Liver (tissue), 9 donors: ENCODE results near the gene SMIM35. TPM values are rescaled to one million over a fixed set of nuclear protein-coding genes. Genes with fewer than 3 reads are reported as not detected.

Source experiments
- DNase-seq: peaks from one replicate; pipeline ENCODE4 v3.0.0-alpha.2; 2017; ENCODE audit warnings: low spot score
- H3K27ac ChIP-seq, 2 donors: one replicate each; pipeline ENCODE4 v1.7.0; 2013; ENCODE audit warnings: inconsistent platforms in 2 of 2, low read length in 2 of 2, control low read depth in 1 of 2, low read depth in 1 of 2, mild to moderate bottlenecking in 1 of 2
- H3K27me3 ChIP-seq, 4 donors: one replicate each; pipeline versions ENCODE4 v1.6.1 to v1.7.0; 2013; ENCODE audit warnings: low read length in 3 of 4, inconsistent platforms in 1 of 4, mild to moderate bottlenecking in 1 of 4, moderate library complexity in 1 of 4; ENCODE audit not compliant: control insufficient read depth in 4 of 4, insufficient read depth in 4 of 4
- H3K36me3 ChIP-seq, 4 donors: one replicate each; pipeline versions ENCODE4 v1.6.1 to v1.7.0; 2013; ENCODE audit warnings: low read length in 3 of 4, mild to moderate bottlenecking in 3 of 4, low read depth in 1 of 4, moderate library complexity in 1 of 4; ENCODE audit not compliant: control insufficient read depth in 4 of 4, insufficient read depth in 3 of 4
- H3K4me1 ChIP-seq, 4 donors: one replicate each; pipeline versions ENCODE4 v1.6.1 to v1.7.0; 2013; ENCODE audit warnings: low read length in 3 of 4, mild to moderate bottlenecking in 3 of 4, moderate library complexity in 1 of 4; ENCODE audit not compliant: control insufficient read depth in 4 of 4, insufficient read depth in 4 of 4
- H3K4me3 ChIP-seq, 3 donors: one replicate each; pipeline versions ENCODE4 v1.6.1 to v1.7.0; 2013; ENCODE audit warnings: low read length in 3 of 3, control low read depth in 1 of 3, low read depth in 1 of 3, mild to moderate bottlenecking in 1 of 3
- H3K9ac ChIP-seq, 2 donors: one replicate each; pipeline ENCODE4 v1.7.0; 2013; ENCODE audit warnings: low read length in 2 of 2, mild to moderate bottlenecking in 2 of 2, moderate library complexity in 2 of 2, control low read depth in 1 of 2, low read depth in 1 of 2
- H3K9me3 ChIP-seq, 4 donors: one replicate each; pipeline versions ENCODE4 v1.6.1 to v1.7.0; 2013; ENCODE audit warnings: low read length in 3 of 4; ENCODE audit not compliant: control insufficient read depth in 4 of 4
- ATF3 ChIP-seq: IDR thresholded peaks from 2 replicates; pipeline ENCODE4 v1.6.1; 2016; ENCODE audit warnings: antibody characterized with exemption
- CTCF ChIP-seq: fragments of 150-350 bp; IDR thresholded peaks from 2 replicates; pipeline ENCODE4 v1.5.1; 2017; ENCODE audit warnings: improper control_type of control experiment, low read depth, low read length; ENCODE audit not compliant: missing input control
- EGR1 ChIP-seq, 2 donors: IDR thresholded peaks; 2 replicates each; pipeline ENCODE4 v1.6.1; 2016 to 2018; ENCODE audit warnings: antibody characterized with exemption in 2 of 2, low read depth in 2 of 2
- FOXA1 ChIP-seq: IDR thresholded peaks from 2 replicates; pipeline ENCODE4 v1.6.1; 2016; ENCODE audit warnings: antibody characterized with exemption
- FOXA2 ChIP-seq: IDR thresholded peaks from 2 replicates; pipeline ENCODE4 v1.6.1; 2016; ENCODE audit warnings: antibody characterized with exemption
- GABPA ChIP-seq, 2 donors: IDR thresholded peaks in 1 of 2; conservative IDR thresholded peaks in 1 of 2; 2 replicates each; pipeline ENCODE4 v1.6.1; 2016; ENCODE audit warnings: antibody characterized with exemption in 2 of 2, mild to moderate bottlenecking in 1 of 2, moderate library complexity in 1 of 2
- HNF4A ChIP-seq, 2 donors: conservative IDR thresholded peaks; 2 replicates each; pipeline ENCODE4 v1.6.1; 2016; ENCODE audit warnings: antibody characterized with exemption in 2 of 2, mild to moderate bottlenecking in 2 of 2
- HNF4G ChIP-seq: IDR thresholded peaks from 2 replicates; pipeline ENCODE4 v1.6.1; 2016; ENCODE audit warnings: antibody characterized with exemption
- JUND ChIP-seq, 2 donors: IDR thresholded peaks; 2 replicates each; pipeline ENCODE4 v1.6.1; 2016; ENCODE audit warnings: antibody characterized with exemption in 2 of 2
- MAX ChIP-seq: IDR thresholded peaks from 2 replicates; pipeline ENCODE4 v1.6.1; 2016; ENCODE audit warnings: antibody characterized with exemption
- NR2F2 ChIP-seq: IDR thresholded peaks from 2 replicates; pipeline ENCODE4 v1.6.1; 2016; ENCODE audit warnings: antibody characterized with exemption
- RAD21 ChIP-seq, 2 donors: IDR thresholded peaks; 2 replicates each; pipeline ENCODE4 v1.6.1; 2016; ENCODE audit warnings: antibody characterized with exemption in 2 of 2, mild to moderate bottlenecking in 2 of 2
- REST ChIP-seq: IDR thresholded peaks from 2 replicates; pipeline ENCODE4 v1.6.1; 2016; ENCODE audit warnings: antibody characterized with exemption, mild to moderate bottlenecking
- RXRA ChIP-seq, 2 donors: IDR thresholded peaks; 2 replicates each; pipeline ENCODE4 v1.6.1; 2017 to 2018; ENCODE audit warnings: antibody characterized with exemption in 2 of 2, mild to moderate bottlenecking in 1 of 2
- SP1 ChIP-seq: IDR thresholded peaks from 2 replicates; pipeline ENCODE4 v1.6.1; 2018; ENCODE audit warnings: antibody characterized with exemption, mild to moderate bottlenecking
- TAF1 ChIP-seq: conservative IDR thresholded peaks from 2 replicates; pipeline ENCODE4 v1.6.1; 2016; ENCODE audit warnings: antibody characterized with exemption, mild to moderate bottlenecking
- YY1 ChIP-seq: IDR thresholded peaks from 2 replicates; pipeline ENCODE4 v1.6.1; 2016; ENCODE audit warnings: antibody characterized with exemption, mild to moderate bottlenecking
- ZBTB33 ChIP-seq: IDR thresholded peaks from 2 replicates; pipeline ENCODE4 v1.6.1; 2016; ENCODE audit warnings: antibody characterized with exemption
- WGBS: extraction: QIAGEN DNeasy Blood & Tissue Kit; methylation state at CpG from one replicate; pipeline ENCODE4 v1.1.7; 2013; 5-methylcytosine and 5-hydroxymethylcytosine counted together
- polyA plus RNA-seq, 2 donors: library from polyadenylated mRNA; stranded (reverse) in 1 of 2; unstranded in 1 of 2; fragments of 200-250 nt in 1 of 2; fragments of >200 nt in 1 of 2; fragmentation: Nextera tagmentation in 1 of 2; extraction: Ambion mirVana in 1 of 2; gene quantifications; one replicate each; pipeline versions ENCODE4 v1.2.1 to v1.2.3, GENCODE V29; 2013 to 2015
- total RNA-seq, 2 donors: library from RNA; depleted of rRNA; stranded (reverse); fragments of >200 nt; gene quantifications; one replicate each; pipeline ENCODE4 v1.2.3, GENCODE V29; 2014
- donor health status: healthy.
- donor health status: healthy.
- donor health status: healthy.
- donor health status: healthy.
- donor health status: healthy.

SMIM35 gene
- total and polyA plus RNA-seq, 4 donors: 0.07 TPM; not detected in 3

- TF ChIP-seq GABPA (IDR thresholded peaks at IDR 0.05 in 1 of 2, conservative IDR thresholded peaks at IDR 0.05 in 1 of 2) (no peak), NR2F2 (no peak), FOXA2 (no peak)
Observed at GRCh38 chr11:118133816-118134215, 47.1 kb upstream of the SMIM35 start (continued).

GRCh38 chr11:118132385-118133151 is 45.8 kb upstream of the SMIM35 start:
- Histone ChIP-seq H3K27me3 (peaks cover 0 to 5% (median under 1%) of the 10 kb centered on the region in 4 donors), H3K27ac (no peak overlapping the region), H3K36me3 (no peaks in the 10 kb centered on the region), H3K9me3 (no peaks in the 10 kb centered on the region), H3K4me3 (no peak overlapping the region), H3K9ac (no peak overlapping the region), H3K4me1 (no peaks in the 10 kb centered on the region)
- TF ChIP-seq FOXA2: no peak
- no peak for TF ChIP-seq ATF3
- TF ChIP-seq GABPA (IDR thresholded peaks at IDR 0.05 in 1 of 2, conservative IDR thresholded peaks at IDR 0.05 in 1 of 2): no peak
- TF ChIP-seq CTCF: no peak
- TF ChIP-seq FOXA1: no peak
- no peak for TF ChIP-seq YY1
- TF ChIP-seq RXRA (IDR thresholded peaks at IDR 0.05): no peak
- no peak for TF ChIP-seq MAX
- TF ChIP-seq RAD21 (IDR thresholded peaks at IDR 0.05): no peak
- no peak for TF ChIP-seq TAF1
- no peak for TF ChIP-seq ZBTB33
- TF ChIP-seq EGR1 (IDR thresholded peaks at IDR 0.05; ENCODE audit: low read depth in 2 of 2): no peak
- no peak for TF ChIP-seq HNF4G
- no peak for TF ChIP-seq REST
- TF ChIP-seq SP1: no peak
- TF ChIP-seq JUND (IDR thresholded peaks at IDR 0.05): no peak
- TF ChIP-seq HNF4A (conservative IDR thresholded peaks at IDR 0.05): no peak
- no peak for DNase-seq
- WGBS: 86% methylated on average over 15 of the region's 15 CpGs
